ENCODE data around the gene DMRTB1. TPM values are rescaled to one million over a fixed set of nuclear protein-coding genes. Genes with fewer than 3 reads are reported as not detected.

DMRTB1 gene
- total RNA-seq, 2 experiments from 2014 or later = not detected

DNA sequence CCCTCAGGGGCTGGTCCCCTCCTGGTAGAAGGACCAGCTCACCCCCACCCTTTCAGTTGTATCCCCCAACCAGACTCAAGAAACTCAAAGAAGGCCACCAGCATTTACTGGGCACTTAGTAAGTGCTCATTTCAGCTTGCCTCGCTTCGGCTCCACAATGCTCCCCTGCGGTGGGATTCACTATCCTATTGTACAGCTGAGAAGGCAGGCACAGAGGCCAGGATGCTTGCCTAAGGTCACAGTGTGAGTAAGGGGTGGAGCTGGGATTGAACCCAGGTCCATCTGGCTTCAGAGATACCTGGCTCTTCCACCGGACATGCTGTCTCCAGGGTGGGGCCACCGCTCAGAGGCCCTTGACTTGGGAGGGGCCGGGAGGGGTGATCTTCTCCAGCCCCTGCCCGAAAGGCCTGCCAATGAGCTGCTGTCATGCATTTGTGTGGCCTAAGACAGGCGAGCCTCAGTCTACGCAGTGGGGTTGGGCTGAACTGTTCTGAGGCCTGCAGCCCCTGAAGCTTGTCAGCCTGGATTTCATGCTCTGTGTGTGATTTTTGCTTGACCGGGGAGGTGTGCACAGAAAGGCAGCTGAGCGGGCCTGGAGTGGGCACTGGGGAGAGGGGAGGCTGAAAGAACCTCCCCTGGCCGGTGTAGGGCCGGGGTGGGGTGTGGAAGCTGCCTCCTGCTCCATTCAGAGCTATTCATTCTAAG, 48.1 kb downstream of the DMRTB1 start:
- ATAC-seq (ENCODE audit: poor library complexity) = no peak
- Mint-ChIP-seq H3K4me1 (ENCODE audit: low read depth) (no peaks in the 10 kb centered on the region), H3K27me3 (no peaks in the 10 kb centered on the region), H3K27ac (no peak overlapping the region), H3K4me3 (no peak overlapping the region), H3K9me3 (no peaks in the 10 kb centered on the region), H3K36me3 (ENCODE audit: low read depth) (no peaks in the 10 kb centered on the region)
- Histone ChIP-seq H3K27me3 (ENCODE audit: control insufficient read depth in 1 of 2, insufficient read depth in 2 of 2, low read length in 2 of 2) (no peaks in the 10 kb centered on the region), H3K36me3 (ENCODE audit: insufficient read depth, low read length) (no peaks in the 10 kb centered on the region), H3K9me3 (ENCODE audit: control insufficient read depth in 1 of 2, insufficient read depth in 1 of 2, low read length in 2 of 2) (no peaks in the 10 kb centered on the region), H3K4me1 (ENCODE audit: insufficient read depth, low read length) (no peaks in the 10 kb centered on the region), H3K4me3 (ENCODE audit: low read length) (no peak overlapping the region), H3K27ac (ENCODE audit: low read depth in 1 of 2, low read length in 2 of 2) (no peak overlapping the region)
- TF ChIP-seq CTCF (IDR thresholded peaks at IDR 0.05) = no peak
- DNase-seq = no peak
- intact Hi-C loops (cut with DNase I, micrococcal nuclease) = no loop called here
- ChIA-PET POLR2A (no interaction called here), CTCF (no interaction called here)

DNA sequence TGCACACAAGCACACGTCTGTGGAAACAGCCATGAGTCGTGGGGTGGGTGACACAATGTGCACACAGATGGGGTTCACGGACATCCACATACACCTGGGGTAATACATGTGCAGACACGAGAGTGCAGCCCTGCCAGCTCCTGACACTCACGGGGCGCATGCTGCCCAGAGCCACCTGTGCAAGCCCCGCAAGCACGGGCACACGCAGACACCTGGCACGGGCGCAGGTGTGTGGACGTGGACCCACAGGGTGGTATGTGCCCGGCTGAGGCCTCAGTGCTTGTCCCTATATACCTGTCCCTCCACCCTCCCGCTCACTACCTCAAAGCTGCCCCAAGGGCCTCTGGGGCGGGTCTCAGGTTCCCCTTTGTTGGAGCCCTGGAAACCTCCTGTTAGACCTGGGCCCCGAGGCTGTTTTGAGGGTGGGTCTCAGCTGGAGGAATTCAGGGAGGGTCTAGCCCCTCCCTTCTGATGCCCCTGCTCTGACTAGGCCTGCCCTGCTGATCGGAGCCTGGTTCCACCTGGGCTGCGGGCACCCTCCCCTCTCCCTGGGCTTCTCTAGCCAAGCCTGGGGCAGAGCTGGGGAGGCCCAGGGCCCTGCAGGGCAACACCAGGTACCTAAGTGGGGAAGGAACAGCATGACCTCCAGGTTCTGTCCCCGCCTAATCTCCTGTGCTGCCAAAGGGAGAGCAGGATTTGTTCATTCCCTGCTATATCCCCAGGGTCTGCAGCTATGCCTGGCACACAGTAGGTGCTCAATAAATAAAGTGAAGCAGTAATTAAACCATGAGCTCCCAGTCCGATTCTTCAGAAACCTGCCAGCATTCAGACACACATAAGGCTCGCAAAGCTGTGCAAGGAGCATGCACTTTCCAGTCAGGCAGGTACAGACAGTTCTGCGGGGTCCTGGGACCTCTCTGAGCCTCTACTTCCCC, 49.1 kb downstream of the DMRTB1 start:
- H3K4me1 ChIP-seq (ENCODE audit: insufficient read depth, low read length) = no peaks in the 10 kb centered on the region
- intact Hi-C loops (cut with DNase I, micrococcal nuclease) = no loop called here
- Mint-ChIP-seq H3K4me3 (no peak overlapping the region), H3K36me3 (ENCODE audit: low read depth) (no peaks in the 10 kb centered on the region), H3K4me1 (ENCODE audit: low read depth) (no peaks in the 10 kb centered on the region), H3K27me3 (no peaks in the 10 kb centered on the region), H3K9me3 (no peaks in the 10 kb centered on the region), H3K27ac (no peak overlapping the region)
- no peak overlapping the region for H3K4me3 ChIP-seq (ENCODE audit: low read length)
- TF ChIP-seq CTCF (IDR thresholded peaks at IDR 0.05) = no peak
- H3K9me3 ChIP-seq (ENCODE audit: control insufficient read depth in 1 of 2, insufficient read depth in 1 of 2, low read length in 2 of 2) = no peaks in the 10 kb centered on the region
- no peak overlapping the region for H3K27ac ChIP-seq (ENCODE audit: low read depth in 1 of 2, low read length in 2 of 2)
- no peaks in the 10 kb centered on the region for H3K27me3 ChIP-seq (ENCODE audit: control insufficient read depth in 1 of 2, insufficient read depth in 2 of 2, low read length in 2 of 2)
- no peaks in the 10 kb centered on the region for H3K36me3 ChIP-seq (ENCODE audit: insufficient read depth, low read length)
- POLR2A ChIA-PET = no interaction called here
- no peak for DNase-seq
- CTCF ChIA-PET = no interaction called here
- ATAC-seq (ENCODE audit: poor library complexity) = no peak

DNA sequence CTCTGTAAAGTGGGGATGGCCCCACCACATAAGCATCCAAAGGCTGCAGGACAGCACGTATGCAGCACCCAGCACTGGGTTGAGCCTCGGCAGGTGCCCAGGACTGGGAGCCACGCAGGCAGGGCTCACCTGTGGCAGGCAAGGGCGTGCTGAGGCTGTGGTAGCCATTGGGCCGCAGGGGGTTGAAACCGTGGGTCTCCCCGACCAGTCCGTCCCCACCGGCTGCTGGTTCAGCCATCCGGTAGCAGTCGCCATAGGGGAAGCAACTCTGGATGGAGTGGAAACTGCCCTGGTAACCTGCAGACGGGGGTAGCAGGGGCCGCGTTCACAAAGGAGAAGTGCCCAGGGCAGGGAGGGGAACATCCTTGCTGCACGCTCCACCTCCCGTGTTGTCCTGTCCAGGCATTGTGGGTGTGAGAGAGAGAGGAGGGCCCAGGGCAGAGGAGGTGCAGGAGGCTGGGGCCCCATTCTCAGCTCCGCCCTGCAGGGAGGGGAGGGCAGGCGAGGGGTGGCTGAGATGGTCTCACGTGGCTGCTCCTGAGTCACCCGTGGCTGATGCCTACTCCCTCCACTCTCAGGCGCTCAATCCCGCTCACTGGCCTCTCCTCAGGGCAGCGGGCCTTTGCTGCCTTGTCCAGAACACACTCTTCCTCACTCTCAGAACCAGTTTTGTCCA, 49.9 kb downstream of the DMRTB1 start:
- H3K4me1 Mint-ChIP-seq (ENCODE audit: low read depth) = no peaks in the 10 kb centered on the region
- H3K36me3 Mint-ChIP-seq (ENCODE audit: low read depth) = no peaks in the 10 kb centered on the region
- H3K27ac ChIP-seq (ENCODE audit: low read depth in 1 of 2, low read length in 2 of 2) = no peak overlapping the region
- H3K9me3 ChIP-seq (ENCODE audit: control insufficient read depth in 1 of 2, insufficient read depth in 1 of 2, low read length in 2 of 2) = no peaks in the 10 kb centered on the region
- H3K4me1 ChIP-seq (ENCODE audit: insufficient read depth, low read length) = no peaks in the 10 kb centered on the region
- intact Hi-C loops (cut with DNase I, micrococcal nuclease) = no loop called here
- no peaks in the 10 kb centered on the region for H3K27me3 Mint-ChIP-seq
- no peak overlapping the region for H3K4me3 Mint-ChIP-seq
- DNase-seq (peak in 1 of 14 experiments; percentile 15), ATAC-seq (ENCODE audit: poor library complexity) (no peak)
- H3K36me3 ChIP-seq (ENCODE audit: insufficient read depth, low read length) = no peaks in the 10 kb centered on the region
- H3K27me3 ChIP-seq (ENCODE audit: control insufficient read depth in 1 of 2, insufficient read depth in 2 of 2, low read length in 2 of 2) = no peaks in the 10 kb centered on the region
- ChIA-PET CTCF (no interaction called here), POLR2A (no interaction called here)
- no peak overlapping the region for H3K4me3 ChIP-seq (ENCODE audit: low read length)
- no peaks in the 10 kb centered on the region for H3K9me3 Mint-ChIP-seq
- H3K27ac Mint-ChIP-seq = no peak overlapping the region
- no peak for TF ChIP-seq CTCF (IDR thresholded peaks at IDR 0.05)

All from CD4-positive, alpha-beta T cell (primary cell).